ENCODE measurements around the gene TIMM29. TPM values are rescaled to one million over a fixed set of nuclear protein-coding genes. Genes with fewer than 3 reads are reported as not detected.

TIMM29 gene
- total and polyA plus RNA-seq, 2 of the 13 experiments (the other 11 are each of a cell fraction or from before 2014, with no cell fraction given), result 7.1 to 33.8 TPM

- TF ChIP-seq ZNF224 (CRISPR knock-in tag; IDR thresholded peaks at IDR 0.05) (no peak), SMYD3 (CRISPR knock-in tag; IDR thresholded peaks at IDR 0.05) (no peak), ZNF549 (CRISPR knock-in tag; IDR thresholded peaks at IDR 0.05) (no peak), ZNF572 (CRISPR knock-in tag; IDR thresholded peaks at IDR 0.05) (no peak), ZMAT3 (CRISPR knock-in tag; conservative IDR thresholded peaks at IDR 0.05) (no peak), RXRA (CRISPR knock-in tag; IDR thresholded peaks at IDR 0.05) (no peak), SKI (IDR thresholded peaks at IDR 0.05; ENCODE audit: partially characterized antibody) (no peak), ATRX (CRISPR knock-in tag; IDR thresholded peaks at IDR 0.05; ENCODE audit: borderline replicate concordance) (no peak), HMGA1 (CRISPR knock-in tag; conservative IDR thresholded peaks at IDR 0.05) (no peak), MAF1 (CRISPR knock-in tag; IDR thresholded peaks at IDR 0.05; ENCODE audit: borderline replicate concordance) (no peak), ZNF275 (CRISPR knock-in tag; IDR thresholded peaks at IDR 0.05; ENCODE audit: borderline replicate concordance) (no peak), CBX2 (IDR thresholded peaks at IDR 0.05; ENCODE audit: low read depth, low read length) (no peak), CBX2 (CRISPR knock-in tag; IDR thresholded peaks at IDR 0.05; ENCODE audit: low read depth) (no peak), REXO4 (CRISPR knock-in tag; IDR thresholded peaks at IDR 0.05; ENCODE audit: borderline replicate concordance) (no peak), FIP1L1 (IDR thresholded peaks at IDR 0.05; ENCODE audit: borderline replicate concordance, insufficient read depth, low read depth, low read length) (no peak), MTERF4 (CRISPR knock-in tag; IDR thresholded peaks at IDR 0.05) (no peak)
- Histone ChIP-seq H3K9me3 (ENCODE audit: low read length) (no peaks in the 10 kb centered on the region), H3K36me3 (replicated peaks in 1 of 2; ENCODE audit: control insufficient read depth in 1 of 2, insufficient read depth in 2 of 2, low read length in 2 of 2) (peaks cover 0 to 6% of the 10 kb centered on the region in 2 experiments; a peak in 1 of 5 replicates), H3K9ac (ENCODE audit: insufficient read depth, low read depth, low read length) (no peak overlapping the region), H3K4me2 (ENCODE audit: low read depth, low read length) (no peak overlapping the region), H3K4me3 (replicated peaks in 1 of 3; ENCODE audit: insufficient read depth in 1 of 3, low read depth in 2 of 3, low read length in 3 of 3) (no peak overlapping the region), H3K79me2 (ENCODE audit: insufficient read depth, low read length) (peaks cover 77% of the 10 kb centered on the region), H3K27me3 (ENCODE audit: control insufficient read depth in 1 of 2, insufficient read depth in 2 of 2, low read length in 2 of 2) (no peaks in the 10 kb centered on the region), H2AFZ (ENCODE audit: low read length) (no peak overlapping the region), H3K4me1 (ENCODE audit: insufficient read depth, low read length) (peaks cover 34% of the 10 kb centered on the region), H3K27ac (ENCODE audit: extremely low read length, insufficient read depth, low read length) (no peak overlapping the region), H4K20me1 (ENCODE audit: insufficient read depth, low read length) (0 out of 2 replicates have a peak, but pooled peaks cover 2% of the 10 kb centered on the region)
- WGBS (ENCODE audit: low lambda C conversion rate), result 93% methylated on average over 8 of the region's 8 CpGs
- no peak for ATAC-seq
- intact Hi-C loops (cut with micrococcal nuclease; ENCODE audit: unreplicated experiment), result no loop called here
- in situ Hi-C loops (cut with HindIII; ENCODE audit: extremely low pct_ligation_motif_present, low pct_unique_long_range_greater_than_20kb), result no loop called here
- DNase-seq (ENCODE audit: low spot score), result no peak
- ChIA-PET CTCF (ENCODE audit: low intra/inter-chr PET ratio, low total read pairs) (no interaction called here), POLR2A (no interaction called here)
- no peak for FAIRE-seq
- no TSS peak for BruUV-seq (replicated peaks)
Observed at GRCh38 chr19:10966809-10967208, 38.2 kb downstream of the TIMM29 start.

All from HepG2 (cell line).